A549 (cell line): ENCODE results near the gene C8A.

ENCODE experiments used
- CTCF ChIP-seq: fragments of >200 bp; sonication (Bioruptor Twin); formaldehyde crosslinking; IDR thresholded peaks from 3 replicates; pipeline ENCODE4 v1.5.1; 2016
- EP300 ChIP-seq, 2 experiments: fragments of >200 bp; sonication (Bioruptor Twin); formaldehyde crosslinking; IDR thresholded peaks; 2 replicates in 1 of 2; 3 replicates in 1 of 2; pipeline ENCODE4 v1.6.1; 2016 to 2017
- ESRRA ChIP-seq: fragments of 150-350 bp; IDR thresholded peaks from 2 replicates; pipeline ENCODE4 v1.6.1; 2014; ENCODE audit warnings: mild to moderate bottlenecking, low read length, borderline replicate concordance
- GATA3 ChIP-seq: IDR thresholded peaks from 2 replicates; pipeline ENCODE4 v1.6.1; 2012; ENCODE audit warnings: borderline replicate concordance
- POLR2A ChIP-seq: IDR thresholded peaks from 2 replicates; pipeline ENCODE4 v1.6.1; 2012; ENCODE audit warnings: mild to moderate bottlenecking, low read length

GRCh38 chr1:56911098-56911938 is 56.7 kb downstream of the C8A start:
- TF ChIP-seq CTCF (no peak), POLR2A (no peak), EP300 (IDR thresholded peaks at IDR 0.05) (no peak), ESRRA (no peak), GATA3 (no peak)
